ENCODE data around the gene TSPAN5. TPM values are rescaled to one million over a fixed set of nuclear protein-coding genes. Genes with fewer than 3 reads are reported as not detected.

The TSPAN5 gene
- total and polyA plus RNA-seq, 9 of the 15 experiments (the other 6 are each of a cell fraction or from before 2014, with no cell fraction given): 0.58 to 6.6 (median 0.73) TPM

DNA sequence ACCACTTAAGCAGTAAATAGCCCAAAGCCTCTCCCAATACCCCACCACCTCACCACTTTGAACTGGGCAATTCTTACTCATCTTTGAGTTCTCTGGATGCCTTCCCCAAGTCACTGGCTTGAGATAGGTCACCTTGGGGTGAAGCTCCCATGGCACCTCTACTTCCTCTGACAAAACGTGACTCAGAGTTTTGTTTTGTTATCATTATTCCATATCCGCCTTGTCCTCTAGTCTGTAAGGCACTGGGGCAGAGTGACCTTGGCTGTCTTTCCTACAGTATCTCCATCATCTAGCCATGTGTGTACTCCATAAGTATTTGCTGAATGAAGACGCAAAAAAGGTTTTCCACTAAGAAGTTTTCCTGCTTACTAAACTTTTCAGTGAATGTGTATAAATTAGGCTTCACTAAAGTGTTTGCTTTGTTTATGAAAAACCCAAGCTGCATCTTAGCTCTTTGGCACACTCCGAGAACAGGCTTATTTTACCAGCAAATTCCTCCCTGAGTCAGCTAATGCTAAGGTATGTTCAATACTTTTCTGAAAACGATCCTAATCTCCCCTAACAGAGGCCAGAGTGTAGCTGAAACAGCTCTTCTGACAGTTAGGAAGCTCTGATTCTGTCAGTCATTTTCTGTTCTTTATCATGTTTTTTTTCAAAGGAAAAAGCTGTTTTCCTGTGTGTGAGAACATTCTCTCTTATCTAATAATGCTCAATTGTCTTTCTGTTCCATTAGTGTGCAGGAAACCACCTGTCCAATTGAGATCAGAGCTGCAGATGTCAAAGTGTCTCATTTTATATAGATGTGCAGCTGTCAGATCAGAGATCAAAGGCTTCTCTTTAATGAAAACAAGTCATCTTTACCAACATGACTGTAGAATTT lies 30.2 kb upstream of the TSPAN5 start (continued):
- no peak for TF ChIP-seq POLR2G (IDR thresholded peaks at IDR 0.05; ENCODE audit: low read depth, low read length)
- 0 out of 2 replicates have a peak, but pooled peaks have one; percentile 11 for TF ChIP-seq SPI1 (IDR thresholded peaks at IDR 0.05; ENCODE audit: borderline replicate concordance, low read depth, low read length)
- TF ChIP-seq ZNF140 (CRISPR knock-in tag; IDR thresholded peaks at IDR 0.05): no peak
- no peak for TF ChIP-seq TAL1 (IDR thresholded peaks at IDR 0.05)
- peak; percentile 33 to 59; a peak in 2 of 4 replicates for TF ChIP-seq RCOR1 (IDR thresholded peaks at IDR 0.05; ENCODE audit: borderline replicate concordance in 1 of 2, low read depth in 2 of 2, low read length in 2 of 2)
- TF ChIP-seq, protein P1, sequence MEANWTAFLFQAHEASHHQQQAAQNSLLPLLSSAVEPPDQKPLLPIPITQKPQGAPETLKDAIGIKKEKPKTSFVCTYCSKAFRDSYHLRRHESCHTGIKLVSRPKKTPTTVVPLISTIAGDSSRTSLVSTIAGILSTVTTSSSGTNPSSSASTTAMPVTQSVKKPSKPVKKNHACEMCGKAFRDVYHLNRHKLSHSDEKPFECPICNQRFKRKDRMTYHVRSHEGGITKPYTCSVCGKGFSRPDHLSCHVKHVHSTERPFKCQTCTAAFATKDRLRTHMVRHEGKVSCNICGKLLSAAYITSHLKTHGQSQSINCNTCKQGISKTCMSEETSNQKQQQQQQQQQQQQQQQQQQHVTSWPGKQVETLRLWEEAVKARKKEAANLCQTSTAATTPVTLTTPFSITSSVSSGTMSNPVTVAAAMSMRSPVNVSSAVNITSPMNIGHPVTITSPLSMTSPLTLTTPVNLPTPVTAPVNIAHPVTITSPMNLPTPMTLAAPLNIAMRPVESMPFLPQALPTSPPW (CRISPR knock-in tag; IDR thresholded peaks at IDR 0.05): no peak
- TF ChIP-seq, protein P2, sequence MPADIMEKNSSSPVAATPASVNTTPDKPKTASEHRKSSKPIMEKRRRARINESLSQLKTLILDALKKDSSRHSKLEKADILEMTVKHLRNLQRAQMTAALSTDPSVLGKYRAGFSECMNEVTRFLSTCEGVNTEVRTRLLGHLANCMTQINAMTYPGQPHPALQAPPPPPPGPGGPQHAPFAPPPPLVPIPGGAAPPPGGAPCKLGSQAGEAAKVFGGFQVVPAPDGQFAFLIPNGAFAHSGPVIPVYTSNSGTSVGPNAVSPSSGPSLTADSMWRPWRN (IDR thresholded peaks at IDR 0.05; ENCODE audit: low read depth): no peak
- TF ChIP-seq, protein P3, sequence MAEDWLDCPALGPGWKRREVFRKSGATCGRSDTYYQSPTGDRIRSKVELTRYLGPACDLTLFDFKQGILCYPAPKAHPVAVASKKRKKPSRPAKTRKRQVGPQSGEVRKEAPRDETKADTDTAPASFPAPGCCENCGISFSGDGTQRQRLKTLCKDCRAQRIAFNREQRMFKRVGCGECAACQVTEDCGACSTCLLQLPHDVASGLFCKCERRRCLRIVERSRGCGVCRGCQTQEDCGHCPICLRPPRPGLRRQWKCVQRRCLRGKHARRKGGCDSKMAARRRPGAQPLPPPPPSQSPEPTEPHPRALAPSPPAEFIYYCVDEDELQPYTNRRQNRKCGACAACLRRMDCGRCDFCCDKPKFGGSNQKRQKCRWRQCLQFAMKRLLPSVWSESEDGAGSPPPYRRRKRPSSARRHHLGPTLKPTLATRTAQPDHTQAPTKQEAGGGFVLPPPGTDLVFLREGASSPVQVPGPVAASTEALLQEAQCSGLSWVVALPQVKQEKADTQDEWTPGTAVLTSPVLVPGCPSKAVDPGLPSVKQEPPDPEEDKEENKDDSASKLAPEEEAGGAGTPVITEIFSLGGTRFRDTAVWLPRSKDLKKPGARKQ (CRISPR knock-in tag; IDR thresholded peaks at IDR 0.05): no peak
- TF ChIP-seq JUND (IDR thresholded peaks at IDR 0.05; ENCODE audit: borderline replicate concordance, low read depth, low read length): peak; percentile 54; the same call in 1 of the 2 replicates
- TF ChIP-seq JUND (tag; IDR thresholded peaks at IDR 0.05; ENCODE audit: borderline replicate concordance, low read depth, low read length): 0 out of 3 replicates have a peak, but pooled peaks have one; percentile 24
- TF ChIP-seq, protein P4, sequence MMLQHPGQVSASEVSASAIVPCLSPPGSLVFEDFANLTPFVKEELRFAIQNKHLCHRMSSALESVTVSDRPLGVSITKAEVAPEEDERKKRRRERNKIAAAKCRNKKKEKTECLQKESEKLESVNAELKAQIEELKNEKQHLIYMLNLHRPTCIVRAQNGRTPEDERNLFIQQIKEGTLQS (IDR thresholded peaks at IDR 0.05): peak; percentile 45
- TF ChIP-seq, protein P4 (CRISPR knock-in tag; conservative IDR thresholded peaks at IDR 0.05): no peak
- no peak for TF ChIP-seq HDAC1 (IDR thresholded peaks at IDR 0.05)
- TF ChIP-seq BCL6 (CRISPR knock-in tag; IDR thresholded peaks at IDR 0.05): no peak
- peak; percentile 84 for TF ChIP-seq CTBP1 (IDR thresholded peaks at IDR 0.05; ENCODE audit: borderline replicate concordance)
- TF ChIP-seq GATA2 (CRISPR knock-in tag; IDR thresholded peaks at IDR 0.05): peak; percentile 29; the same call in 1 of the 2 replicates
- TF ChIP-seq, protein P5, sequence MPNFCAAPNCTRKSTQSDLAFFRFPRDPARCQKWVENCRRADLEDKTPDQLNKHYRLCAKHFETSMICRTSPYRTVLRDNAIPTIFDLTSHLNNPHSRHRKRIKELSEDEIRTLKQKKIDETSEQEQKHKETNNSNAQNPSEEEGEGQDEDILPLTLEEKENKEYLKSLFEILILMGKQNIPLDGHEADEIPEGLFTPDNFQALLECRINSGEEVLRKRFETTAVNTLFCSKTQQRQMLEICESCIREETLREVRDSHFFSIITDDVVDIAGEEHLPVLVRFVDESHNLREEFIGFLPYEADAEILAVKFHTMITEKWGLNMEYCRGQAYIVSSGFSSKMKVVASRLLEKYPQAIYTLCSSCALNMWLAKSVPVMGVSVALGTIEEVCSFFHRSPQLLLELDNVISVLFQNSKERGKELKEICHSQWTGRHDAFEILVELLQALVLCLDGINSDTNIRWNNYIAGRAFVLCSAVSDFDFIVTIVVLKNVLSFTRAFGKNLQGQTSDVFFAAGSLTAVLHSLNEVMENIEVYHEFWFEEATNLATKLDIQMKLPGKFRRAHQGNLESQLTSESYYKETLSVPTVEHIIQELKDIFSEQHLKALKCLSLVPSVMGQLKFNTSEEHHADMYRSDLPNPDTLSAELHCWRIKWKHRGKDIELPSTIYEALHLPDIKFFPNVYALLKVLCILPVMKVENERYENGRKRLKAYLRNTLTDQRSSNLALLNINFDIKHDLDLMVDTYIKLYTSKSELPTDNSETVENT (CRISPR knock-in tag; IDR thresholded peaks at IDR 0.05): no peak
- no peak for TF ChIP-seq ZNF408 (CRISPR knock-in tag; IDR thresholded peaks at IDR 0.05; ENCODE audit: low read depth)
- no peak for TF ChIP-seq HNRNPL (IDR thresholded peaks at IDR 0.05; ENCODE audit: low read depth, low read length)
- peak; percentile 78 for TF ChIP-seq FOSL1 (tag; conservative IDR thresholded peaks at IDR 0.05)
- TF ChIP-seq MEIS2 (IDR thresholded peaks at IDR 0.05; ENCODE audit: partially characterized antibody): peak; percentile 7

Measured in K562 (cell line).